Esophagus muscularis mucosa (tissue), 4 donors: ENCODE data around the gene PJA1. TPM values are rescaled to one million over a fixed set of nuclear protein-coding genes. Genes with fewer than 3 reads are reported as not detected.

ENCODE experiments used
- DNase-seq: peaks from one replicate; pipeline ENCODE4 v3.0.0-alpha.2; 2017; ENCODE audit errors: extremely low spot score
- H3K27ac ChIP-seq, 4 donors: fragments of 200-600 bp; sonication (generic); replicated peaks in 1 of 4; 1 replicate in 3 of 4; 2 replicates in 1 of 4; pipeline ENCODE4 v1.5.1; 2016 to 2019; ENCODE audit warnings: mild to moderate bottlenecking in 1 of 4
- H3K27me3 ChIP-seq, 4 donors: fragments of 200-600 bp; sonication (generic); one replicate each; pipeline versions ENCODE4 v1.5.1 to v1.6.0; 2016 to 2019
- H3K36me3 ChIP-seq, 4 donors: fragments of 200-600 bp; sonication (generic); one replicate each; pipeline ENCODE4 v1.5.1; 2016 to 2019
- H3K4me1 ChIP-seq, 4 donors: fragments of 200-600 bp; sonication (generic); one replicate each; pipeline ENCODE4 v1.5.1; 2016 to 2019
- H3K4me3 ChIP-seq, 4 donors: fragments of 200-600 bp; sonication (generic); 1 replicate in 2 of 4; 2 replicates in 2 of 4; pipeline ENCODE4 v1.5.1; 2016 to 2019; ENCODE audit warnings: mild to moderate bottlenecking in 4 of 4, moderate library complexity in 1 of 4
- H3K9me3 ChIP-seq, 4 donors: fragments of 200-600 bp; sonication (generic); 1 replicate in 3 of 4; 2 replicates in 1 of 4; pipeline ENCODE4 v1.5.1; 2016 to 2019
- CTCF ChIP-seq, 3 experiments: fragments of 200-600 bp in 2 of 3; fragments of 450-650 bp in 1 of 3; sonication (generic) in 2 of 3; IDR thresholded peaks; one replicate each; pipeline ENCODE4 v1.5.1; 2017 to 2019; ENCODE audit warnings: antibody characterized with exemption in 3 of 3, mild to moderate bottlenecking in 2 of 3, moderate library complexity in 1 of 3
- EP300 ChIP-seq: sonication (generic); formaldehyde crosslinking; IDR thresholded peaks from one replicate; pipeline ENCODE4 v1.6.1; 2017; ENCODE audit warnings: antibody characterized with exemption
- POLR2A ChIP-seq: fragments of 450-650 bp; IDR thresholded peaks from one replicate; pipeline ENCODE4 v1.6.1; 2017; ENCODE audit warnings: antibody characterized with exemption, moderate library complexity, mild to moderate bottlenecking, low read depth
- POLR2AphosphoS5 ChIP-seq, 2 donors: sonication (generic); formaldehyde crosslinking; IDR thresholded peaks; one replicate each; pipeline ENCODE4 v1.6.1; 2017; ENCODE audit warnings: antibody characterized with exemption in 2 of 2
- WGBS: methylation state at CpG from one replicate; pipeline ENCODE4 v1.1.5; 2018; 5-methylcytosine and 5-hydroxymethylcytosine counted together
- intact Hi-C: fragments of 100-400 bp; cut with DNase I; formaldehyde crosslinking; loops from one replicate; pipeline ENCODE4 v1.15.1; 2023
- total RNA-seq, 4 donors: library from RNA; depleted of rRNA; stranded (reverse); fragments of >200 nt; gene quantifications; one replicate each; pipeline versions ENCODE4 v1.1.0 to v1.2.1, GENCODE V29; 2016

Gene PJA1
- total RNA-seq, 4 donors from 2014 or later, result 17.0 to 25.9 (median 20.6) TPM

- no peaks in the 10 kb centered on the region for H3K4me1 ChIP-seq
- no peak for DNase-seq
- no peaks in the 10 kb centered on the region for H3K36me3 ChIP-seq
- TF ChIP-seq POLR2A (no peak), POLR2AphosphoS5 (IDR thresholded peaks at IDR 0.05) (no peak), CTCF (IDR thresholded peaks at IDR 0.05) (no peak), EP300 (no peak)
- no peak overlapping the region for H3K27ac ChIP-seq
- no peak overlapping the region for H3K4me3 ChIP-seq
- intact Hi-C loops, result no loop called here
- no peaks in the 10 kb centered on the region for H3K27me3 ChIP-seq
- no peaks in the 10 kb centered on the region for H3K9me3 ChIP-seq
- 91% methylated on average over 3 of the region's 4 CpGs for WGBS
Observed at GRCh38 chrX:69177511-69178162, 12.4 kb upstream of the PJA1 start.

- TF ChIP-seq CTCF (IDR thresholded peaks at IDR 0.05) (no peak), POLR2A (no peak), POLR2AphosphoS5 (IDR thresholded peaks at IDR 0.05) (no peak), EP300 (no peak)
- DNase-seq, result peak; percentile 1
- H3K27me3 ChIP-seq, result no peaks in the 10 kb centered on the region
- H3K36me3 ChIP-seq, result no peaks in the 10 kb centered on the region
- H3K4me3 ChIP-seq, result no peak overlapping the region
- no peak overlapping the region for H3K27ac ChIP-seq
- no peaks in the 10 kb centered on the region for H3K4me1 ChIP-seq
- H3K9me3 ChIP-seq, result no peaks in the 10 kb centered on the region
- intact Hi-C loops, result no loop called here
- 65% methylated on average over 3 of the region's 3 CpGs for WGBS
Observed at GRCh38 chrX:69176053-69176452, 10.8 kb upstream of the PJA1 start.

GRCh38 chrX:69173906-69174305 lies 8.7 kb upstream of the PJA1 start:
- intact Hi-C loops, result no loop called here
- Histone ChIP-seq H3K36me3 (no peaks in the 10 kb centered on the region), H3K9me3 (peaks cover 0 to 8% (median 0%) of the 10 kb centered on the region in 4 donors), H3K4me3 (no peak overlapping the region), H3K27ac (no peak overlapping the region), H3K27me3 (no peaks in the 10 kb centered on the region), H3K4me1 (no peaks in the 10 kb centered on the region)
- 59% methylated on average over 18 of the region's 20 CpGs for WGBS
- TF ChIP-seq EP300 (no peak), POLR2AphosphoS5 (IDR thresholded peaks at IDR 0.05) (no peak), POLR2A (no peak), CTCF (IDR thresholded peaks at IDR 0.05) (no peak)
- peak; percentile 7 for DNase-seq

- 73% methylated on average over 3 of the region's 3 CpGs for WGBS
- TF ChIP-seq EP300 (no peak), POLR2A (no peak), CTCF (IDR thresholded peaks at IDR 0.05) (no peak), POLR2AphosphoS5 (IDR thresholded peaks at IDR 0.05) (no peak)
- no peak for DNase-seq
- Histone ChIP-seq H3K4me3 (no peak overlapping the region), H3K27me3 (no peaks in the 10 kb centered on the region), H3K9me3 (peaks cover 0 to 13% (median 0%) of the 10 kb centered on the region in 4 donors), H3K27ac (no peak overlapping the region), H3K4me1 (no peaks in the 10 kb centered on the region), H3K36me3 (no peaks in the 10 kb centered on the region)
- intact Hi-C loops, result no loop called here
Observed at GRCh38 chrX:69172937-69173336, 7.7 kb upstream of the PJA1 start.

- Histone ChIP-seq H3K27me3 (no peaks in the 10 kb centered on the region), H3K9me3 (peaks cover 0 to 13% (median 0%) of the 10 kb centered on the region in 4 donors), H3K4me1 (peaks cover 0 to 6% (median 2%) of the 10 kb centered on the region in 4 donors), H3K4me3 (no peak overlapping the region), H3K36me3 (no peaks in the 10 kb centered on the region), H3K27ac (no peak overlapping the region)
- DNase-seq, result no peak
- intact Hi-C loops, result no loop called here
- TF ChIP-seq CTCF (IDR thresholded peaks at IDR 0.05) (no peak), POLR2A (no peak), POLR2AphosphoS5 (IDR thresholded peaks at IDR 0.05) (no peak), EP300 (no peak)
Observed at GRCh38 chrX:69170319-69170718, 5.1 kb upstream of the PJA1 start.
